GM23338 (cell line): ENCODE results near the gene COL1A1. TPM values are rescaled to one million over a fixed set of nuclear protein-coding genes. Genes with fewer than 3 reads are reported as not detected.

Experiments
- ATAC-seq: fragments of 200-7000 bp; cut with Tn5 transposase; 3 replicates; pipeline ENCODE4 v1.9.1; 2020
- DNase-seq: peaks from one replicate; pipeline ENCODE4 v3.0.0-alpha.2; 2015; ENCODE audit warnings: low spot score
- H2AFZ ChIP-seq: fragments of 200-600 bp; sonication (generic); 2 replicates; pipeline ENCODE4 v1.8.0; 2016; ENCODE audit warnings: antibody characterized with exemption, mild to moderate bottlenecking, moderate library complexity
- H3F3A ChIP-seq: fragments of 200-600 bp; sonication (generic); replicated peaks from 2 replicates; pipeline ENCODE4 v1.8.0; 2017; ENCODE audit warnings: antibody characterized with exemption, mixed run types, low read depth
- H3K27ac ChIP-seq: fragments of 200-600 bp; sonication (generic); 2 replicates; pipeline ENCODE4 v1.6.1; 2016; ENCODE audit warnings: low read depth
- H3K27me3 ChIP-seq: fragments of 200-600 bp; sonication (generic); 2 replicates; pipeline ENCODE4 v1.8.0; 2016; ENCODE audit warnings: mild to moderate bottlenecking, mixed run types, moderate library complexity; ENCODE audit not compliant: insufficient read depth
- H3K36me3 ChIP-seq: fragments of 200-600 bp; sonication (generic); 2 replicates; pipeline ENCODE4 v1.8.0; 2016; ENCODE audit warnings: mild to moderate bottlenecking; ENCODE audit not compliant: insufficient read depth
- H3K4me1 ChIP-seq: fragments of 200-600 bp; sonication (generic); 2 replicates; pipeline ENCODE4 v1.8.0; 2016; ENCODE audit warnings: mild to moderate bottlenecking, moderate library complexity; ENCODE audit not compliant: insufficient read depth
- H3K4me2 ChIP-seq: fragments of 200-600 bp; sonication (generic); 2 replicates; pipeline ENCODE4 v1.7.1; 2017; ENCODE audit warnings: mixed run types
- H3K4me3 ChIP-seq: fragments of 200-600 bp; sonication (generic); 2 replicates; pipeline ENCODE4 v1.6.1; 2016; ENCODE audit warnings: mixed run types
- H3K79me2 ChIP-seq: fragments of 200-600 bp; sonication (generic); replicated peaks from 2 replicates; pipeline ENCODE4 v1.8.0; 2017; ENCODE audit warnings: mild to moderate bottlenecking; ENCODE audit not compliant: insufficient read depth
- H3K9me2 ChIP-seq: fragments of 200-600 bp; sonication (generic); 2 replicates; pipeline ENCODE4 v1.8.0; 2017; ENCODE audit not compliant: insufficient read depth
- H4K20me1 ChIP-seq: fragments of 200-600 bp; sonication (generic); replicated peaks from 2 replicates; pipeline ENCODE4 v1.8.0; 2017; ENCODE audit warnings: mild to moderate bottlenecking; ENCODE audit not compliant: insufficient read depth
- H3K27ac Mint-ChIP-seq: 2 replicates; pipeline ENCODE4 v1.8.0; 2020; ENCODE audit warnings: inconsistent platforms, mild to moderate bottlenecking, moderate library complexity, mixed read lengths
- H3K27me3 Mint-ChIP-seq: 3 replicates; pipeline ENCODE4 v1.8.0; 2022; ENCODE audit warnings: low read depth, mild to moderate bottlenecking, moderate library complexity, mixed read lengths, inconsistent platforms; ENCODE audit not compliant: insufficient read depth, poor library complexity
- H3K36me3 Mint-ChIP-seq: 3 replicates; pipeline ENCODE4 v1.8.0; 2021; ENCODE audit warnings: low read depth, mild to moderate bottlenecking, inconsistent platforms, moderate library complexity, mixed read lengths
- H3K4me1 Mint-ChIP-seq: 3 replicates; pipeline ENCODE4 v1.8.0; 2020; ENCODE audit warnings: mild to moderate bottlenecking, inconsistent platforms, mixed read lengths
- H3K4me3 Mint-ChIP-seq: 3 replicates; pipeline ENCODE4 v1.8.0; 2021; ENCODE audit warnings: moderate library complexity, mild to moderate bottlenecking, inconsistent platforms, mixed read lengths
- H3K9me3 Mint-ChIP-seq: 3 replicates; pipeline ENCODE4 v1.8.0; 2020; ENCODE audit warnings: moderate library complexity, mild to moderate bottlenecking, inconsistent platforms, mixed read lengths
- CREB1 ChIP-seq: fragments of 250-450 bp; sonication (Bioruptor Pico); IDR thresholded peaks from 2 replicates; pipeline ENCODE4 v1.5.0; 2020; ENCODE audit warnings: low read depth, mild to moderate bottlenecking, moderate library complexity
- ETS1 ChIP-seq: IDR thresholded peaks from 2 replicates; pipeline ENCODE4 v1.6.1; 2016; ENCODE audit warnings: antibody characterized with exemption
- EZH2 ChIP-seq: fragments of 200-600 bp; sonication (generic); IDR thresholded peaks from one replicate; pipeline ENCODE4 v1.8.0; 2017; ENCODE audit warnings: antibody characterized with exemption, mild to moderate bottlenecking, low read depth; ENCODE audit not compliant: unreplicated experiment
- EZH2phosphoT487 ChIP-seq: fragments of 200-600 bp; sonication (generic); IDR thresholded peaks from one replicate; pipeline ENCODE4 v1.8.1; 2018; ENCODE audit warnings: antibody characterized with exemption; ENCODE audit not compliant: unreplicated experiment
- JUNB ChIP-seq: IDR thresholded peaks from one replicate; pipeline ENCODE4 v1.6.1; 2016; ENCODE audit warnings: antibody characterized with exemption; ENCODE audit not compliant: unreplicated experiment
- NANOG ChIP-seq: IDR thresholded peaks from 2 replicates; pipeline ENCODE4 v1.6.1; 2016; ENCODE audit warnings: antibody characterized with exemption, borderline replicate concordance
- POLR2AphosphoS5 ChIP-seq: IDR thresholded peaks from 2 replicates; pipeline ENCODE4 v1.6.1; 2016; ENCODE audit warnings: antibody characterized with exemption, low read depth
- REST ChIP-seq: IDR thresholded peaks from one replicate; pipeline ENCODE4 v1.6.1; 2018; ENCODE audit warnings: antibody characterized with exemption; ENCODE audit not compliant: unreplicated experiment
- STAT1 ChIP-seq: IDR thresholded peaks from one replicate; pipeline ENCODE4 v1.6.1; 2016; ENCODE audit warnings: antibody characterized with exemption; ENCODE audit not compliant: unreplicated experiment
- ZNF114 ChIP-seq: fragments of 250-450 bp; sonication (Bioruptor Pico); IDR thresholded peaks from 2 replicates; pipeline ENCODE4 v1.5.0; 2020; ENCODE audit warnings: mild to moderate bottlenecking, moderate library complexity
- ZNF331 ChIP-seq: fragments of 250-450 bp; sonication (Bioruptor Pico); IDR thresholded peaks from 2 replicates; pipeline ENCODE4 v1.5.0; 2020; ENCODE audit warnings: low read depth, mild to moderate bottlenecking, moderate library complexity
- polyA plus RNA-seq: library from polyadenylated mRNA; unstranded; fragments of >200 nt; fragmentation: Nextera tagmentation; extraction: Ambion mirVana; gene quantifications from 2 replicates; pipeline ENCODE4 v1.2.1, GENCODE V29; 2016
- total RNA-seq: library from RNA; depleted of rRNA; stranded (reverse); fragments of >200 nt; shearing (Covaris generic); gene quantifications from 2 replicates; pipeline ENCODE4 v1.2.3, GENCODE V29; 2014
- TF ChIP-seq, protein P1 (sequence below): fragments of 250-450 bp; sonication (Bioruptor Pico); IDR thresholded peaks from 2 replicates; pipeline ENCODE4 v1.5.0; 2020; ENCODE audit warnings: mild to moderate bottlenecking, moderate library complexity
- TF ChIP-seq, protein P2 (sequence below), 2 experiments: fragments of 200-600 bp in 1 of 2; sonication (generic) in 1 of 2; conservative IDR thresholded peaks; 2 replicates each; pipeline versions ENCODE4 v1.5.1 to v1.6.1; 2016 to 2017; ENCODE audit warnings: antibody characterized with exemption in 2 of 2, low read depth in 2 of 2, mild to moderate bottlenecking in 2 of 2, moderate library complexity in 1 of 2

Gene COL1A1
- total and polyA plus RNA-seq, 2 experiments from 2014 or later: 21.2 to 34.3 TPM

- Histone ChIP-seq H3F3A (0 out of 2 replicates have a peak, but pooled peaks cover 5% of the 10 kb centered on the region), H4K20me1 (no peaks in the 10 kb centered on the region), H3K4me3 (peak overlapping the region; percentile 32; the same call in 1 of the 2 replicates), H3K27me3 (peaks cover 7% of the 10 kb centered on the region; the same call in 1 of the 2 replicates), H3K4me2 (peak overlapping the region; percentile 74), H3K36me3 (no peaks in the 10 kb centered on the region), H3K79me2 (no peaks in the 10 kb centered on the region), H2AFZ (peak overlapping the region; percentile 95), H3K27ac (no peak overlapping the region), H3K4me1 (peaks cover 46% of the 10 kb centered on the region), H3K9me2 (no peaks in the 10 kb centered on the region)
- Mint-ChIP-seq H3K4me3 (no peak overlapping the region), H3K36me3 (no peaks in the 10 kb centered on the region; the same call in 2 of the 3 replicates), H3K27me3 (peaks cover 31% of the 10 kb centered on the region), H3K4me1 (peaks cover 70% of the 10 kb centered on the region), H3K9me3 (no peaks in the 10 kb centered on the region; the same call in 2 of the 3 replicates), H3K27ac (no peak overlapping the region; the same call in 1 of the 2 replicates)
- TF ChIP-seq STAT1 (no peak), ZNF331 (CRISPR knock-in tag) (no peak), EZH2 (no peak), CREB1 (CRISPR knock-in tag) (no peak), REST (no peak), NANOG (no peak), ZNF114 (no peak), ETS1 (no peak), POLR2AphosphoS5 (no peak), EZH2phosphoT487 (no peak), JUNB (no peak)
- TF ChIP-seq, protein P1, sequence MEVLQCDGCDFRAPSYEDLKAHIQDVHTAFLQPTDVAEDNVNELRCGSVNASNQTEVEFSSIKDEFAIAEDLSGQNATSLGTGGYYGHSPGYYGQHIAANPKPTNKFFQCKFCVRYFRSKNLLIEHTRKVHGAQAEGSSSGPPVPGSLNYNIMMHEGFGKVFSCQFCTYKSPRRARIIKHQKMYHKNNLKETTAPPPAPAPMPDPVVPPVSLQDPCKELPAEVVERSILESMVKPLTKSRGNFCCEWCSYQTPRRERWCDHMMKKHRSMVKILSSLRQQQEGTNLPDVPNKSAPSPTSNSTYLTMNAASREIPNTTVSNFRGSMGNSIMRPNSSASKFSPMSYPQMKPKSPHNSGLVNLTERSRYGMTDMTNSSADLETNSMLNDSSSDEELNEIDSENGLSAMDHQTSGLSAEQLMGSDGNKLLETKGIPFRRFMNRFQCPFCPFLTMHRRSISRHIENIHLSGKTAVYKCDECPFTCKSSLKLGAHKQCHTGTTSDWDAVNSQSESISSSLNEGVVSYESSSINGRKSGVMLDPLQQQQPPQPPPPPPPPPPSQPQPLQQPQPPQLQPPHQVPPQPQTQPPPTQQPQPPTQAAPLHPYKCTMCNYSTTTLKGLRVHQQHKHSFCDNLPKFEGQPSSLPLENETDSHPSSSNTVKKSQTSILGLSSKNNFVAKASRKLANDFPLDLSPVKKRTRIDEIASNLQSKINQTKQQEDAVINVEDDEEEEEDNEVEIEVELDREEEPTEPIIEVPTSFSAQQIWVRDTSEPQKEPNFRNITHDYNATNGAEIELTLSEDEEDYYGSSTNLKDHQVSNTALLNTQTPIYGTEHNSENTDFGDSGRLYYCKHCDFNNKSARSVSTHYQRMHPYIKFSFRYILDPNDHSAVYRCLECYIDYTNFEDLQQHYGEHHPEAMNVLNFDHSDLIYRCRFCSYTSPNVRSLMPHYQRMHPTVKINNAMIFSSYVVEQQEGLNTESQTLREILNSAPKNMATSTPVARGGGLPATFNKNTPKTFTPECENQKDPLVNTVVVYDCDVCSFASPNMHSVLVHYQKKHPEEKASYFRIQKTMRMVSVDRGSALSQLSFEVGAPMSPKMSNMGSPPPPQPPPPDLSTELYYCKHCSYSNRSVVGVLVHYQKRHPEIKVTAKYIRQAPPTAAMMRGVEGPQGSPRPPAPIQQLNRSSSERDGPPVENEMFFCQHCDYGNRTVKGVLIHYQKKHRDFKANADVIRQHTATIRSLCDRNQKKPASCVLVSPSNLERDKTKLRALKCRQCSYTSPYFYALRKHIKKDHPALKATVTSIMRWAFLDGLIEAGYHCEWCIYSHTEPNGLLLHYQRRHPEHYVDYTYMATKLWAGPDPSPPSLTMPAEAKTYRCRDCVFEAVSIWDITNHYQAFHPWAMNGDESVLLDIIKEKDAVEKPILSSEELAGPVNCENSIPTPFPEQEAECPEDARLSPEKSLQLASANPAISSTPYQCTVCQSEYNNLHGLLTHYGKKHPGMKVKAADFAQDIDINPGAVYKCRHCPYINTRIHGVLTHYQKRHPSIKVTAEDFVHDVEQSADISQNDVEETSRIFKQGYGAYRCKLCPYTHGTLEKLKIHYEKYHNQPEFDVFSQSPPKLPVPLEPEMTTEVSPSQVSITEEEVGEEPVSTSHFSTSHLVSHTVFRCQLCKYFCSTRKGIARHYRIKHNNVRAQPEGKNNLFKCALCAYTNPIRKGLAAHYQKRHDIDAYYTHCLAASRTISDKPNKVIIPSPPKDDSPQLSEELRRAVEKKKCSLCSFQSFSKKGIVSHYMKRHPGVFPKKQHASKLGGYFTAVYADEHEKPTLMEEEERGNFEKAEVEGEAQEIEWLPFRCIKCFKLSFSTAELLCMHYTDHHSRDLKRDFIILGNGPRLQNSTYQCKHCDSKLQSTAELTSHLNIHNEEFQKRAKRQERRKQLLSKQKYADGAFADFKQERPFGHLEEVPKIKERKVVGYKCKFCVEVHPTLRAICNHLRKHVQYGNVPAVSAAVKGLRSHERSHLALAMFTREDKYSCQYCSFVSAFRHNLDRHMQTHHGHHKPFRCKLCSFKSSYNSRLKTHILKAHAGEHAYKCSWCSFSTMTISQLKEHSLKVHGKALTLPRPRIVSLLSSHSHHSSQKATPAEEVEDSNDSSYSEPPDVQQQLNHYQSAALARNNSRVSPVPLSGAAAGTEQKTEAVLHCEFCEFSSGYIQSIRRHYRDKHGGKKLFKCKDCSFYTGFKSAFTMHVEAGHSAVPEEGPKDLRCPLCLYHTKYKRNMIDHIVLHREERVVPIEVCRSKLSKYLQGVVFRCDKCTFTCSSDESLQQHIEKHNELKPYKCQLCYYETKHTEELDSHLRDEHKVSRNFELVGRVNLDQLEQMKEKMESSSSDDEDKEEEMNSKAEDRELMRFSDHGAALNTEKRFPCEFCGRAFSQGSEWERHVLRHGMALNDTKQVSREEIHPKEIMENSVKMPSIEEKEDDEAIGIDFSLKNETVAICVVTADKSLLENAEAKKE (CRISPR knock-in tag): no peak
- TF ChIP-seq, protein P2, sequence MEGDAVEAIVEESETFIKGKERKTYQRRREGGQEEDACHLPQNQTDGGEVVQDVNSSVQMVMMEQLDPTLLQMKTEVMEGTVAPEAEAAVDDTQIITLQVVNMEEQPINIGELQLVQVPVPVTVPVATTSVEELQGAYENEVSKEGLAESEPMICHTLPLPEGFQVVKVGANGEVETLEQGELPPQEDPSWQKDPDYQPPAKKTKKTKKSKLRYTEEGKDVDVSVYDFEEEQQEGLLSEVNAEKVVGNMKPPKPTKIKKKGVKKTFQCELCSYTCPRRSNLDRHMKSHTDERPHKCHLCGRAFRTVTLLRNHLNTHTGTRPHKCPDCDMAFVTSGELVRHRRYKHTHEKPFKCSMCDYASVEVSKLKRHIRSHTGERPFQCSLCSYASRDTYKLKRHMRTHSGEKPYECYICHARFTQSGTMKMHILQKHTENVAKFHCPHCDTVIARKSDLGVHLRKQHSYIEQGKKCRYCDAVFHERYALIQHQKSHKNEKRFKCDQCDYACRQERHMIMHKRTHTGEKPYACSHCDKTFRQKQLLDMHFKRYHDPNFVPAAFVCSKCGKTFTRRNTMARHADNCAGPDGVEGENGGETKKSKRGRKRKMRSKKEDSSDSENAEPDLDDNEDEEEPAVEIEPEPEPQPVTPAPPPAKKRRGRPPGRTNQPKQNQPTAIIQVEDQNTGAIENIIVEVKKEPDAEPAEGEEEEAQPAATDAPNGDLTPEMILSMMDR (conservative IDR thresholded peaks at IDR 0.05; ENCODE audit: low read depth in 2 of 2): no peak
- DNase-seq (peak; percentile 72), ATAC-seq (peak; percentile 27)
These were observed 9.1 kb upstream of the COL1A1 start for GRCh38 chr17:50210240-50211225.
